Erythroblast (primary cell): ENCODE measurements around the gene TTC7B.

Experiments used
- GATA1 ChIP-seq: IDR thresholded peaks from 2 replicates; pipeline ENCODE4 v1.6.1; 2011; ENCODE audit warnings: low read depth, mild to moderate bottlenecking, control low read depth, low read length, moderate library complexity
- POLR2A ChIP-seq: IDR thresholded peaks from 2 replicates; pipeline ENCODE4 v1.6.1; 2011; ENCODE audit warnings: mild to moderate bottlenecking, low read length

- TF ChIP-seq POLR2A, result no peak
- TF ChIP-seq GATA1, result no peak
These were observed 28.1 kb upstream of the TTC7B start for GRCh38 chr14:90844321-90844720.
